ENCODE data around the gene PROSER2. TPM values are rescaled to one million over a fixed set of nuclear protein-coding genes. Genes with fewer than 3 reads are reported as not detected.
A peak's percentile ranks its signal among the peaks of the same experiment; 100 is the strongest.

The PROSER2 gene
- total RNA-seq, 1 experiment from 2014 or later, result 4.1 TPM

DNA sequence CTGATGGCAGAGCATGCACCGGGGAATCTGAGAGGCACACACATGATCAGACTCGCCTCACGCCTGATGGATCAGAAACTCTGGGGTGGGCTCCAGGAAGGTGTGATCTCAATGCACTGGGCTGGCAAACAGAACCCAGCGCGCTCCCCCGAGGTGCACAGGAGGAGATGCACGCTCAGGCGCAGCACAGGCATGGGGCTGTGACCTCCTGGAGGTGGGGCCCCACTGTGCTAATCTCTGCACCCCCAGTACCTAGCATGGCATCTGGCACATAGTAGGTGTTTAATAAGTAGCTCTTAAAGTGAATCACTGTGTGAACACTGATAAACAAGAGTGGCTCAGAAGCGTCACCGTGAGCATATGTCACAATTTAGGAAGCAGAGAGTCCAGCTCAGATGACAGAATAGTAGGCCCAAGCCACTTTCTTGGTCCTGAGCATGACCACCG is 57.9 kb downstream of the PROSER2 start:
- intact Hi-C loops (cut with micrococcal nuclease; ENCODE audit: unreplicated experiment), result no loop called here
- Histone ChIP-seq H3K4me1 (ENCODE audit: control insufficient read depth, insufficient read depth, low read length) (no peaks in the 10 kb centered on the region), H3K9me3 (ENCODE audit: control insufficient read depth, insufficient read depth, low read depth, low read length) (no peaks in the 10 kb centered on the region), H3K27me3 (ENCODE audit: control insufficient read depth, insufficient read depth, low read length) (no peaks in the 10 kb centered on the region), H3K4me3 (ENCODE audit: low read depth in 2 of 2, low read length in 2 of 2) (no peak overlapping the region), H3K27ac (ENCODE audit: low read length) (no peak overlapping the region), H3K36me3 (ENCODE audit: control insufficient read depth, insufficient read depth, low read length) (no peaks in the 10 kb centered on the region)
- POLR2A ChIA-PET, result no interaction called here
- CTCF ChIA-PET, result no interaction called here
- TF ChIP-seq, protein P1, sequence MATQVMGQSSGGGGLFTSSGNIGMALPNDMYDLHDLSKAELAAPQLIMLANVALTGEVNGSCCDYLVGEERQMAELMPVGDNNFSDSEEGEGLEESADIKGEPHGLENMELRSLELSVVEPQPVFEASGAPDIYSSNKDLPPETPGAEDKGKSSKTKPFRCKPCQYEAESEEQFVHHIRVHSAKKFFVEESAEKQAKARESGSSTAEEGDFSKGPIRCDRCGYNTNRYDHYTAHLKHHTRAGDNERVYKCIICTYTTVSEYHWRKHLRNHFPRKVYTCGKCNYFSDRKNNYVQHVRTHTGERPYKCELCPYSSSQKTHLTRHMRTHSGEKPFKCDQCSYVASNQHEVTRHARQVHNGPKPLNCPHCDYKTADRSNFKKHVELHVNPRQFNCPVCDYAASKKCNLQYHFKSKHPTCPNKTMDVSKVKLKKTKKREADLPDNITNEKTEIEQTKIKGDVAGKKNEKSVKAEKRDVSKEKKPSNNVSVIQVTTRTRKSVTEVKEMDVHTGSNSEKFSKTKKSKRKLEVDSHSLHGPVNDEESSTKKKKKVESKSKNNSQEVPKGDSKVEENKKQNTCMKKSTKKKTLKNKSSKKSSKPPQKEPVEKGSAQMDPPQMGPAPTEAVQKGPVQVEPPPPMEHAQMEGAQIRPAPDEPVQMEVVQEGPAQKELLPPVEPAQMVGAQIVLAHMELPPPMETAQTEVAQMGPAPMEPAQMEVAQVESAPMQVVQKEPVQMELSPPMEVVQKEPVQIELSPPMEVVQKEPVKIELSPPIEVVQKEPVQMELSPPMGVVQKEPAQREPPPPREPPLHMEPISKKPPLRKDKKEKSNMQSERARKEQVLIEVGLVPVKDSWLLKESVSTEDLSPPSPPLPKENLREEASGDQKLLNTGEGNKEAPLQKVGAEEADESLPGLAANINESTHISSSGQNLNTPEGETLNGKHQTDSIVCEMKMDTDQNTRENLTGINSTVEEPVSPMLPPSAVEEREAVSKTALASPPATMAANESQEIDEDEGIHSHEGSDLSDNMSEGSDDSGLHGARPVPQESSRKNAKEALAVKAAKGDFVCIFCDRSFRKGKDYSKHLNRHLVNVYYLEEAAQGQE (IDR thresholded peaks at IDR 0.05; ENCODE audit: insufficient read depth in 1 of 2, low read depth in 2 of 2, low read length in 1 of 2), result no peak
- no peak for TF ChIP-seq TCF7L2 (IDR thresholded peaks at IDR 0.05; ENCODE audit: low read depth, low read length)
- TF ChIP-seq POLR2AphosphoS5 (IDR thresholded peaks at IDR 0.05; ENCODE audit: low read depth, low read length), result no peak
- no peak for ATAC-seq
- DNase-seq (ENCODE audit: low read depth, low spot score), result no peak
- no TSS peak for BruUV-seq (replicated peaks)
- in situ Hi-C loops (cut with HindIII; ENCODE audit: low pct_unique_long_range_greater_than_20kb, low sequenced_read_pairs), result no loop called here

DNA sequence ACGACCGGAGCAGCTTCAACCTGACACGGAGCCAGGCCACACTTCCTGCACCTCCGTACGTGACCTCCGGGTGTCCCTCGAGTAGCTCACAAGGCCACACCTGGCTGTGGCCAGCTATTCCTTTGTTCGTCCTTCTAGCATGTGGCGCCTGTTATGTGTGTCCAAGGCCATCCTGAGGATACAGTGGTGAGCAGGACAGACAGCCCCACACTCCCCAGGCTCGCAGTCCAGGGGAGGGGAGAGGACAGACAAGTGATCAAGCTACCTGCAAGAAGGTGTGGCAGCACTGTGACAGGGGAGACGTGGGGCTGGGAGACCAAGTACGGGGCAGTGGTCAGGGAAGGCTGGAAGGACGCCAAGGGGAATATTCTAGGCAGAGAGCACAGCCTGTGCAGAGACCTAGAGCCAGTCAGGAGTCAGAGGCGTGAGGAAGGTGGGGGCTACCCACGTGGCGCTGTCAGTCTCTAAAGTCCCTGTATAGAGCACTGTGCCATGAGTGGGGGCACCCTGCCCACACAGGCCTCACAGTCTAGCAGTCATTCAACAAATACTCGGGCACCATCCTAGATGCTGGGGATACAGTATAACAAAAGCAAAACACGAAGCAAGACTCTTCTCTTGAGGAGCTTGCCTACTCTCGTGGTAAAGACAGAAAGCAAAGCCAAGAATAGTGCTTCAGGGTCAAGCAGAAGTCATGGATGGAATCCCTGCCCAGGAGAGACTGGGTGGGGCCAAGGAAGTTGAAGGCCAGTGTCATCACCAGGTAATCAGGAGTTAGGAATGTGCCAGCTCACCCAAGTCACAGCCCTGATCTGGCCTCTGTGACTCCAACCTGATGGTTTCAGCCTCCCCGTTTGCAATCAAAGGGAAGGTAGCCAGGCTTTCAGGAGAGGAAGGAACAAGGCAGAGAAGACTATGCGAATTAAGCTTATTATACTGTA is 58.6 kb downstream of the PROSER2 start:
- in situ Hi-C loops (cut with HindIII; ENCODE audit: low pct_unique_long_range_greater_than_20kb, low sequenced_read_pairs) (no loop called here), intact Hi-C loops (cut with micrococcal nuclease; ENCODE audit: unreplicated experiment) (no loop called here)
- H3K27ac ChIP-seq (ENCODE audit: low read length), result no peak overlapping the region
- ATAC-seq (peak; percentile 56; the same call in 1 of the 2 replicates), DNase-seq (ENCODE audit: low read depth, low spot score) (peak; percentile 52)
- H3K4me1 ChIP-seq (ENCODE audit: control insufficient read depth, insufficient read depth, low read length), result no peaks in the 10 kb centered on the region
- ChIA-PET POLR2A (no interaction called here), CTCF (no interaction called here)
- H3K9me3 ChIP-seq (ENCODE audit: control insufficient read depth, insufficient read depth, low read depth, low read length), result no peaks in the 10 kb centered on the region
- H3K4me3 ChIP-seq (ENCODE audit: low read depth in 2 of 2, low read length in 2 of 2), result no peak overlapping the region
- H3K36me3 ChIP-seq (ENCODE audit: control insufficient read depth, insufficient read depth, low read length), result no peaks in the 10 kb centered on the region
- no peaks in the 10 kb centered on the region for H3K27me3 ChIP-seq (ENCODE audit: control insufficient read depth, insufficient read depth, low read length)
- BruUV-seq (replicated peaks), result no TSS peak
- no peak for TF ChIP-seq POLR2AphosphoS5 (IDR thresholded peaks at IDR 0.05; ENCODE audit: low read depth, low read length)
- TF ChIP-seq, protein P2, sequence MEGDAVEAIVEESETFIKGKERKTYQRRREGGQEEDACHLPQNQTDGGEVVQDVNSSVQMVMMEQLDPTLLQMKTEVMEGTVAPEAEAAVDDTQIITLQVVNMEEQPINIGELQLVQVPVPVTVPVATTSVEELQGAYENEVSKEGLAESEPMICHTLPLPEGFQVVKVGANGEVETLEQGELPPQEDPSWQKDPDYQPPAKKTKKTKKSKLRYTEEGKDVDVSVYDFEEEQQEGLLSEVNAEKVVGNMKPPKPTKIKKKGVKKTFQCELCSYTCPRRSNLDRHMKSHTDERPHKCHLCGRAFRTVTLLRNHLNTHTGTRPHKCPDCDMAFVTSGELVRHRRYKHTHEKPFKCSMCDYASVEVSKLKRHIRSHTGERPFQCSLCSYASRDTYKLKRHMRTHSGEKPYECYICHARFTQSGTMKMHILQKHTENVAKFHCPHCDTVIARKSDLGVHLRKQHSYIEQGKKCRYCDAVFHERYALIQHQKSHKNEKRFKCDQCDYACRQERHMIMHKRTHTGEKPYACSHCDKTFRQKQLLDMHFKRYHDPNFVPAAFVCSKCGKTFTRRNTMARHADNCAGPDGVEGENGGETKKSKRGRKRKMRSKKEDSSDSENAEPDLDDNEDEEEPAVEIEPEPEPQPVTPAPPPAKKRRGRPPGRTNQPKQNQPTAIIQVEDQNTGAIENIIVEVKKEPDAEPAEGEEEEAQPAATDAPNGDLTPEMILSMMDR (IDR thresholded peaks at IDR 0.05), result no peak
- TF ChIP-seq SIN3A (IDR thresholded peaks at IDR 0.05; ENCODE audit: borderline replicate concordance, insufficient read depth, low read depth, low read length), result no peak
- TF ChIP-seq, protein P1 (IDR thresholded peaks at IDR 0.05; ENCODE audit: insufficient read depth in 1 of 2, low read depth in 2 of 2, low read length in 1 of 2), result no peak
- TF ChIP-seq TCF7L2 (IDR thresholded peaks at IDR 0.05; ENCODE audit: low read depth, low read length), result no peak

Data from Panc1 (cell line).